WERI-Rb-1 (cell line): ENCODE results near the gene CERS5.

Source experiments
- DNase-seq: peaks from one replicate; pipeline ENCODE4 v3.0.0-alpha.2; 2020
- H3K27ac ChIP-seq: fragments of 250-450 bp; sonication (Bioruptor Pico); 2 replicates; pipeline ENCODE4 v1.5.1; 2020; ENCODE audit warnings: mild to moderate bottlenecking, moderate library complexity
- H3K27me3 ChIP-seq: fragments of 250-450 bp; sonication (Bioruptor Pico); 2 replicates; pipeline ENCODE4 v1.5.1; 2021; ENCODE audit warnings: mild to moderate bottlenecking, low read depth, moderate library complexity; ENCODE audit not compliant: insufficient read depth, severe bottlenecking
- H3K36me3 ChIP-seq: fragments of 250-450 bp; sonication (Bioruptor Pico); 2 replicates; pipeline ENCODE4 v1.5.1; 2020; ENCODE audit warnings: mild to moderate bottlenecking, moderate library complexity
- H3K4me3 ChIP-seq: 2 replicates; pipeline ENCODE4 v1.5.1; 2011; ENCODE audit warnings: low read depth, mild to moderate bottlenecking, control low read depth, low read length
- H3K9me3 ChIP-seq: fragments of 250-450 bp; sonication (Bioruptor Pico); 2 replicates; pipeline ENCODE4 v1.5.1; 2021; ENCODE audit warnings: mild to moderate bottlenecking, moderate library complexity; ENCODE audit not compliant: severe bottlenecking
- TF ChIP-seq, protein P1 (sequence below): IDR thresholded peaks from 2 replicates; pipeline ENCODE4 v1.5.1; 2011; ENCODE audit warnings: low read depth, mild to moderate bottlenecking, control low read depth, inconsistent platforms, low read length

CERS5 gene

DNA sequence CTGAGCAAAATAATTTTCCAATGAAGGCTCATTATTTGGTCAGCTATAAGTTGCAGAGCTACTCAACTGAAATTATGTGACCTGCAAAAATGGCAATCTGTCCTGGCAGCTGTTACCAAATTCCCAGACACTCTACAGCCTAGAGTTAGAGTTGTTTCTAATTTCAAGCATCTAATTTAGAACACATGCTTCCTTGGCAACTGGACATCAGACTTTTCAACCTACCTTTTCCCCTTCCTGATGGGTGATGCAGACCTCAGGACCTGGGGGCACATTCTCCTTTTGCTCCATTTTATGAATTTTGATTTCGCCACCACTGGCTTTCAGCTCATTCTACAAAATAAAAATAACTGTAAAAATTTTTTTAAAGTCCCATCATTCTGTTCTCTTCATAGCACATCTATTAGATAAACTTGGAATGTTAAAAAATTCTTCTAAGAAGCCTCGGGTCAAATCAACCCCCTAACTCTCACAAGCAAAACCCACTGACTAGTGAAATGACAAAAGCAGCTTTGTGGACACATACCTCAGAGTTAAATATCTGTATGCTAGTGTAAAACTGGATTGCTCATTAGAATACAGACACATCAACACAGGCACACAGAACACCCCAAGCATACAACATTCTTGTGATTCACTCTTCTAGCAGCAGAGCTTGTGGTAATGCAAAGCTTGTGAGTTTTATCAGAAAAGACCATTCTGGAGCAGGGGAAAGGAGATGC, 33.5 kb upstream of the CERS5 start:
- H3K27me3 ChIP-seq = no peaks in the 10 kb centered on the region
- no peak overlapping the region for H3K27ac ChIP-seq
- DNase-seq = no peak
- no peaks in the 10 kb centered on the region for H3K9me3 ChIP-seq
- H3K36me3 ChIP-seq = peaks cover 67% of the 10 kb centered on the region
- TF ChIP-seq, protein P1, sequence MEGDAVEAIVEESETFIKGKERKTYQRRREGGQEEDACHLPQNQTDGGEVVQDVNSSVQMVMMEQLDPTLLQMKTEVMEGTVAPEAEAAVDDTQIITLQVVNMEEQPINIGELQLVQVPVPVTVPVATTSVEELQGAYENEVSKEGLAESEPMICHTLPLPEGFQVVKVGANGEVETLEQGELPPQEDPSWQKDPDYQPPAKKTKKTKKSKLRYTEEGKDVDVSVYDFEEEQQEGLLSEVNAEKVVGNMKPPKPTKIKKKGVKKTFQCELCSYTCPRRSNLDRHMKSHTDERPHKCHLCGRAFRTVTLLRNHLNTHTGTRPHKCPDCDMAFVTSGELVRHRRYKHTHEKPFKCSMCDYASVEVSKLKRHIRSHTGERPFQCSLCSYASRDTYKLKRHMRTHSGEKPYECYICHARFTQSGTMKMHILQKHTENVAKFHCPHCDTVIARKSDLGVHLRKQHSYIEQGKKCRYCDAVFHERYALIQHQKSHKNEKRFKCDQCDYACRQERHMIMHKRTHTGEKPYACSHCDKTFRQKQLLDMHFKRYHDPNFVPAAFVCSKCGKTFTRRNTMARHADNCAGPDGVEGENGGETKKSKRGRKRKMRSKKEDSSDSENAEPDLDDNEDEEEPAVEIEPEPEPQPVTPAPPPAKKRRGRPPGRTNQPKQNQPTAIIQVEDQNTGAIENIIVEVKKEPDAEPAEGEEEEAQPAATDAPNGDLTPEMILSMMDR = no peak
- no peak overlapping the region for H3K4me3 ChIP-seq

DNA sequence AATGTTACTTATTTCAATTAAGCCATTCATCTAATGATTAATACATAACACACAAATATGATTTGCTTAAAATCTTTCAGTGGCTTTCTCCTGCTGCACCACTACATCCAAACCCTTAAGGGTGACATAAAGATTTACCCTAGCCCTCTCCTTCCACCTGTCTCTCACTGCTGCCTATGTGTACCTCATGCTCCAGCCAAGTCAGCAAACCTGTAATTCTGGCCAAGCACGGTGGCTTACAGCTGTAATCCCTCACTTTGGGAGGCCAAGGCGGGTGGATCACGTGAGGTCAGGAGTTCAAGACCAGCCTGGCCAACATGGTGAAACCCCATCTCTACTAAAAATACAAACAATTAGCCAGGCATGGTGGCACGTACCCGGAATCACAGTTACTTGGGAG, 31.7 kb upstream of the CERS5 start:
- TF ChIP-seq, protein P1 = no peak
- Histone ChIP-seq H3K9me3 (no peaks in the 10 kb centered on the region), H3K27ac (no peak overlapping the region), H3K4me3 (no peak overlapping the region), H3K27me3 (no peaks in the 10 kb centered on the region), H3K36me3 (peaks cover 67% of the 10 kb centered on the region)
- DNase-seq = no peak

DNA sequence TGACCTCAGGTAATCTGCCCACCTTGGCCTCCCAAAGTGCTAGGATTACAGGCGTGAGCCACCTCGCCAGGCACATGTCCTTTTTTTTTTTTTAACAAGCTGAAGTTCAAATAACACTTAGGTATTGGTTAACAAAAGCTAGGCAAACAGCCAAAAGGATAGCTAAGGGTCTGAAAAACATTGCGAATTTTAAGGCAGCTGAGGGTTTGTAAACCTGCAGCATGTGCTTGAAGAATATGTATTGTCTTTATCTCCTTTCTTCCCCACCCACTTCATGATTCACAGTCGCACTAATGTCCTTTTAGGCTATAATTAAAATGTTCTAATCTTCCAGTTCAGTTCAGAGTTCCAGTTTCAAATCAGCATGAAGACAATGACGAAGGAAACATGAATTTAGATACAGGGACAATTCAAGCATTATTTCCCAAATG, 30.1 kb upstream of the CERS5 start:
- Histone ChIP-seq H3K27ac (no peak overlapping the region), H3K9me3 (no peaks in the 10 kb centered on the region), H3K36me3 (peaks cover 60% of the 10 kb centered on the region), H3K4me3 (no peak overlapping the region), H3K27me3 (no peaks in the 10 kb centered on the region)
- TF ChIP-seq, protein P1 = no peak
- DNase-seq = no peak

DNA sequence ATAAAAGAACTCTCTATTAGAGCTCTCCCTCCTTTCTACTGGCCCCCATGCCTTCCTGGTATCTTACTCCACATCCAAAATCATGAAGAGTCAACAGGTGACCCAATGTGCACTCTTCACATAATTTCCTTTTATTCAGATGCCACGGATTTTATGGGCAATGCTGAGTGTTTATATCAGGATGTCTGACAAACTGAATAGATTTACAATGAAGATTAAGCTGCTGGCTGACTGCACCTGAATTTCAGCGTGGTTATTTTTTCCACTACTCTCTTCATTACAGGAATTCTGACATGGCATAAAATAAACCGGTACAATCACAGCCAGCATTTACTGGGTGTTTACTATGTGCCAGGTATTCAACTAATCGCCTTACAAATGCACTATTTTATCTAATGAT, 29.4 kb upstream of the CERS5 start:
- no peak for DNase-seq
- Histone ChIP-seq H3K27ac (no peak overlapping the region), H3K9me3 (no peaks in the 10 kb centered on the region), H3K27me3 (no peaks in the 10 kb centered on the region), H3K4me3 (no peak overlapping the region), H3K36me3 (peaks cover 60% of the 10 kb centered on the region)
- TF ChIP-seq, protein P1 = no peak

DNA sequence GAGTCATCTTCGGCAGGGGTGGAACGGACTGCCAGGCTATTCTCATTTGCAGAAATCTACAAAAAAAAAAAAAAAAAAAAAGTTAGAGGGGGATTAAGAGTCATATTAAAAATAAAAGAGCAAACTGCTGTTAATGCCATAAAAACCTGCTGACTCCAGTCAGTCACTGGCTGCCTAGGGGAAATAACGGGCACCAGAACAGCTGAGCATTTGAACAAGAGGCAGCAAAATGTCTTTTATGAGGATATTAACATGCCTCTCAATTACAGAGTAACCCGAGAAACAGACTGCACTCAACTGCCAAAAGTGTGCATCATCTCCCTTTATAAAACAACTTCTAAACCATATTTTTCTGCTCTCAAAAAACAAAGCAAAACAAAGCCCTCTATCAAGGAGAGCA, 28.7 kb upstream of the CERS5 start:
- Histone ChIP-seq H3K27me3 (no peaks in the 10 kb centered on the region), H3K9me3 (no peaks in the 10 kb centered on the region), H3K27ac (no peak overlapping the region), H3K4me3 (no peak overlapping the region), H3K36me3 (peaks cover 56% of the 10 kb centered on the region)
- DNase-seq = no peak
- TF ChIP-seq, protein P1 = no peak

DNA sequence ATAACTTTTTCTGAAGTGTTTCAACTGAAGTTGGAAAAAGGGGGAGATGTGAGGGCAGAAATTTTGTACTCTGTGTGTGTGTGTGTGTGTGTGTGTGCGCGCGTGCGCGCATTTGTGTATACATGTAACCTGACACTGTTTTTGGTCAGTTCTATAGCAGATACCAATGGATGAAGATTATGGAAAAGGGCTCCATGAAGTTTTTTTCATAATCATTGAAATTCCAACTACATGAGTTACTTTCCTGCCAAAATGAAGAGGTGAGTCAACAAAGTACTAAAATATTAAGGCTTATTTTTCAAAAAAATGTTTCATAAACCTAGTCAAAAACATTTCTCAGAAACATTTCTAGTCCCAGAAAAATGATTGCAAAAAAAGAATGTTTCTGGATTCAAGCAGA, 25.7 kb upstream of the CERS5 start:
- no peak for DNase-seq
- Histone ChIP-seq H3K27me3 (no peaks in the 10 kb centered on the region), H3K9me3 (no peaks in the 10 kb centered on the region), H3K27ac (no peak overlapping the region), H3K4me3 (no peak overlapping the region), H3K36me3 (peaks cover 36% of the 10 kb centered on the region)
- TF ChIP-seq, protein P1 = no peak
